Testis (tissue), 2 donors: Measurements from ENCODE around the gene CTIF.

ENCODE experiments used
- CTCF ChIP-seq, 3 experiments: fragments of 450-650 bp in 2 of 3; fragments of 200-600 bp in 1 of 3; sonication (generic) in 1 of 3; IDR thresholded peaks; one replicate each; pipeline ENCODE4 v1.5.1; 2016 to 2019; ENCODE audit warnings: antibody characterized with exemption in 3 of 3, mild to moderate bottlenecking in 2 of 3, moderate library complexity in 1 of 3
- POLR2A ChIP-seq: fragments of 450-650 bp; IDR thresholded peaks from one replicate; pipeline ENCODE4 v1.6.1; 2017; ENCODE audit warnings: antibody characterized with exemption, mild to moderate bottlenecking, moderate library complexity

- TF ChIP-seq CTCF (IDR thresholded peaks at IDR 0.05) (no peak), POLR2A (no peak)
Measured at GRCh38 chr18:48548011-48548771, 9.4 kb downstream of the CTIF start.
